Right cardiac atrium (tissue), 5 donors: ENCODE results near the gene DCXR. TPM values are rescaled to one million over a fixed set of nuclear protein-coding genes. Genes with fewer than 3 reads are reported as not detected.

Experiments used
- ATAC-seq, 2 donors: fragments of 200-7000 bp; cut with Tn5 transposase; one replicate each; pipeline versions ENCODE4 v1.8.0 to v1.9.1; 2020; ENCODE audit warnings: moderate library complexity in 2 of 2, mild to moderate bottlenecking in 1 of 2
- DNase-seq, 3 donors: peaks; one replicate each; pipeline ENCODE4 v3.0.0-alpha.2; 2020
- H3K27ac ChIP-seq: one replicate; pipeline ENCODE4 v1.5.1; 2013; ENCODE audit warnings: mild to moderate bottlenecking, low read length, control low read depth, moderate library complexity
- H3K27me3 ChIP-seq: one replicate; pipeline ENCODE4 v1.6.1; 2013; ENCODE audit not compliant: control insufficient read depth, insufficient read depth
- H3K4me1 ChIP-seq: one replicate; pipeline ENCODE4 v1.6.1; 2013; ENCODE audit warnings: low read length; ENCODE audit not compliant: control insufficient read depth, insufficient read depth
- H3K4me3 ChIP-seq: one replicate; pipeline ENCODE4 v1.5.1; 2013; ENCODE audit warnings: low read length, control low read depth
- H3K9me3 ChIP-seq: one replicate; pipeline ENCODE4 v1.6.1; 2013; ENCODE audit warnings: low read length; ENCODE audit not compliant: control insufficient read depth
- WGBS: extraction: QIAGEN DNeasy Blood & Tissue Kit; methylation state at CpG from one replicate; pipeline ENCODE4 v1.1.7; 2013; 5-methylcytosine and 5-hydroxymethylcytosine counted together
- intact Hi-C, 4 donors: fragments of 100-400 bp; cut with DNase I; formaldehyde crosslinking; loops; one replicate each; pipeline versions ENCODE4 v1.11.0 to v1.14.0; 2022 to 2023
- polyA plus RNA-seq: library from polyadenylated mRNA; stranded (reverse); fragments of 200-250 nt; gene quantifications from one replicate; pipeline ENCODE4 v1.2.3, GENCODE V29; 2013
- total RNA-seq, 4 donors: library from RNA; stranded (reverse); fragmentation: NEBNext Ultra II Directional; extraction: Animal tissue kit (Norgen Biotek cat#: 25700); gene quantifications; one replicate each; pipeline ENCODE4 v1.2.1, GENCODE V29; 2021
- donor health status: healthy with polysubstance abuse.
- donor health status: DM: no; HTN: yes; CAD: no.
- donor health status: DM: no; HTN: no; CAD: no.
- donor health status: DM: no; HTN: yes; CAD: no; lungs with severe emphysema.
- donor health status: DM: yes; HTN: yes; CAD: no.

The DCXR gene
- total and polyA plus RNA-seq, 5 donors = 127 to 196 (median 174) TPM

GRCh38 chr17:82028966-82029365, 8.5 kb downstream of the DCXR start:
- Histone ChIP-seq H3K27ac (no peak overlapping the region), H3K4me1 (no peaks in the 10 kb centered on the region), H3K4me3 (no peak overlapping the region), H3K27me3 (no peaks in the 10 kb centered on the region), H3K9me3 (no peaks in the 10 kb centered on the region)
- WGBS = 99% methylated on average over 9 of the region's 9 CpGs
- ATAC-seq (no peak), DNase-seq (no peak)
- intact Hi-C loops = loop anchor here in 1 of 4 donors (5.0 kb wide), 1 partner anchor 123 kb away; no protein-coding TSS in a partner anchor

- DNase-seq (no peak), ATAC-seq (no peak)
- WGBS = 95% methylated on average over 13 of the region's 13 CpGs
- Histone ChIP-seq H3K4me3 (no peak overlapping the region), H3K9me3 (no peaks in the 10 kb centered on the region), H3K4me1 (no peaks in the 10 kb centered on the region), H3K27ac (no peak overlapping the region), H3K27me3 (no peaks in the 10 kb centered on the region)
- intact Hi-C loops = loop anchor here in 1 of 4 donors (5.0 kb wide), 1 partner anchor 124 kb away; no protein-coding TSS in a partner anchor
These were observed 9.3 kb downstream of the DCXR start for GRCh38 chr17:82028246-82028645.

- intact Hi-C loops = loop anchor here in 1 of 4 donors (5.0 kb wide), 1 partner anchor 127 kb away; no protein-coding TSS in a partner anchor
- ATAC-seq (no peak), DNase-seq (no peak)
- no peak overlapping the region for H3K27ac ChIP-seq
- no peak overlapping the region for H3K4me3 ChIP-seq
- no peaks in the 10 kb centered on the region for H3K9me3 ChIP-seq
- 93% methylated on average over 25 of the region's 25 CpGs for WGBS
- H3K4me1 ChIP-seq = peaks cover 3% of the 10 kb centered on the region
- no peaks in the 10 kb centered on the region for H3K27me3 ChIP-seq
These were observed 11.9 kb downstream of the DCXR start for GRCh38 chr17:82025401-82026107.

GRCh38 chr17:82024859-82025258, 12.6 kb downstream of the DCXR start:
- WGBS = 96% methylated on average over 17 of the region's 17 CpGs
- Histone ChIP-seq H3K4me3 (no peak overlapping the region), H3K9me3 (no peaks in the 10 kb centered on the region), H3K27ac (no peak overlapping the region), H3K4me1 (peaks cover 3% of the 10 kb centered on the region), H3K27me3 (no peaks in the 10 kb centered on the region)
- DNase-seq = no peak
- no peak for ATAC-seq
- intact Hi-C loops = loop anchor here in 3 of 4 donors (5.0 kb wide), 3 partner anchors 63 to 127 kb away; partner anchors contain the start of gene NOTUM (in 1 of the 3)

GRCh38 chr17:82023447-82024241, 13.9 kb downstream of the DCXR start:
- no peaks in the 10 kb centered on the region for H3K27me3 ChIP-seq
- ATAC-seq = peak in 1 of 2 donors; percentile 1
- H3K4me3 ChIP-seq = peak overlapping the region; percentile 75
- WGBS = 7% methylated on average over 55 of the region's 55 CpGs
- H3K9me3 ChIP-seq = no peaks in the 10 kb centered on the region
- peaks cover 3% of the 10 kb centered on the region for H3K4me1 ChIP-seq
- DNase-seq = no peak
- intact Hi-C loops = loop anchor here in 2 of 4 donors (5.0 kb wide), 2 partner anchors 61 to 66 kb away; partner anchors contain the start of gene NOTUM (in 1 of the 2)
- no peak overlapping the region for H3K27ac ChIP-seq

- Histone ChIP-seq H3K27me3 (no peaks in the 10 kb centered on the region), H3K4me1 (peaks cover 3% of the 10 kb centered on the region), H3K27ac (peak within 1 kb of the TSS; percentile 31), H3K4me3 (peak within 1 kb of the TSS; percentile 75), H3K9me3 (no peaks in the 10 kb centered on the region)
- peak; percentile 100 for DNase-seq
- WGBS = under 1% methylated on average over 42 of the region's 42 CpGs
- intact Hi-C loops = loop anchor here in 2 of 4 donors (5.0 kb wide), 2 partner anchors 61 to 66 kb away; partner anchors contain the start of gene NOTUM (in 1 of the 2)
- peak; percentile 96 for ATAC-seq
These were observed 14.5 kb downstream of the DCXR start, which contains the start of gene LRRC45 for GRCh38 chr17:82022981-82023446. Gene LRRC45 (plus strand): TSS chr17:82023305. CDS start chr17:82023644, 339 bp downstream.

GRCh38 chr17:82022310-82022980, 15.1 kb downstream of the DCXR start, which contains the start of gene CENPX:
Gene CENPX (minus strand): TSS chr17:82022878. CDS start chr17:82022861, 17 bp downstream.
- Histone ChIP-seq H3K27ac (peak within 1 kb of the TSS; percentile 31), H3K9me3 (no peaks in the 10 kb centered on the region), H3K27me3 (no peaks in the 10 kb centered on the region), H3K4me1 (peaks cover 3% of the 10 kb centered on the region), H3K4me3 (peak within 1 kb of the TSS; percentile 75)
- WGBS = under 1% methylated on average over 64 of the region's 64 CpGs
- DNase-seq (no peak), ATAC-seq (no peak)
- intact Hi-C loops = loop anchor here in 2 of 4 donors (5.0 kb wide), 2 partner anchors 60 to 65 kb away; partner anchors contain the start of gene NOTUM (in 1 of the 2)

GRCh38 chr17:82021900-82022309, 15.6 kb downstream of the DCXR start:
- DNase-seq (no peak), ATAC-seq (no peak)
- intact Hi-C loops = loop anchor here in 3 of 4 donors (1.0 to 5.0 kb wide), 3 partner anchors 60 to 65 kb away; partner anchors contain the start of gene NOTUM (in 1 of the 3)
- Histone ChIP-seq H3K27ac (no peak overlapping the region), H3K4me1 (peaks cover 3% of the 10 kb centered on the region), H3K4me3 (peak overlapping the region; percentile 75), H3K9me3 (no peaks in the 10 kb centered on the region), H3K27me3 (no peaks in the 10 kb centered on the region)
- WGBS = 7% methylated on average over 10 of the region's 10 CpGs

GRCh38 chr17:82021107-82021899, 16.2 kb downstream of the DCXR start:
- 40% methylated on average over 25 of the region's 25 CpGs for WGBS
- Histone ChIP-seq H3K4me3 (no peak overlapping the region), H3K27ac (no peak overlapping the region), H3K4me1 (peaks cover 3% of the 10 kb centered on the region), H3K27me3 (no peaks in the 10 kb centered on the region), H3K9me3 (no peaks in the 10 kb centered on the region)
- ATAC-seq (no peak), DNase-seq (peak; percentile 74 to 91 (median 90))
- intact Hi-C loops = loop anchor here in 3 of 4 donors (1.0 to 5.0 kb wide), 3 partner anchors 59 to 64 kb away; partner anchors contain the start of gene NOTUM (in 1 of the 3)
